HEK293T (cell line): ENCODE data around the gene DCHS2.

Source experiments
- ARNT ChIP-seq: fragments of 450-650 bp; IDR thresholded peaks from 2 replicates; pipeline ENCODE4 v1.6.1; 2017; ENCODE audit warnings: mild to moderate bottlenecking
- FOXK2 ChIP-seq: fragments of 450-650 bp; IDR thresholded peaks from 2 replicates; pipeline ENCODE4 v1.6.1; 2016; ENCODE audit warnings: mild to moderate bottlenecking
- FOXM1 ChIP-seq: fragments of 450-650 bp; IDR thresholded peaks from 2 replicates; pipeline ENCODE4 v1.6.1; 2017; ENCODE audit warnings: mild to moderate bottlenecking, borderline replicate concordance
- LEF1 ChIP-seq: fragments of 450-650 bp; IDR thresholded peaks from 2 replicates; pipeline ENCODE4 v1.6.1; 2017; ENCODE audit warnings: mild to moderate bottlenecking, borderline replicate concordance
- SP1 ChIP-seq: fragments of 450-650 bp; IDR thresholded peaks from 2 replicates; pipeline ENCODE4 v1.6.1; 2017
- SUZ12 ChIP-seq: fragments of 450-650 bp; IDR thresholded peaks from 2 replicates; pipeline ENCODE4 v1.6.1; 2016; ENCODE audit warnings: mild to moderate bottlenecking
- TARDBP ChIP-seq: fragments of 450-650 bp; IDR thresholded peaks from 2 replicates; pipeline ENCODE4 v1.6.1; 2016

GRCh38 chr4:154335588-154335987 lies 156.0 kb downstream of the DCHS2 start:
- no peak for TF ChIP-seq SUZ12
- TF ChIP-seq FOXK2, result no peak
- TF ChIP-seq TARDBP, result no peak
- TF ChIP-seq FOXM1, result no peak
- TF ChIP-seq LEF1, result no peak
- TF ChIP-seq SP1, result no peak
- no peak for TF ChIP-seq ARNT
